ENCODE measurements around the gene TMEM213. TPM values are rescaled to one million over a fixed set of nuclear protein-coding genes. Genes with fewer than 3 reads are reported as not detected.

TMEM213 gene
- polyA plus RNA-seq, 1 donor from 2014 or later, result not detected

DNA sequence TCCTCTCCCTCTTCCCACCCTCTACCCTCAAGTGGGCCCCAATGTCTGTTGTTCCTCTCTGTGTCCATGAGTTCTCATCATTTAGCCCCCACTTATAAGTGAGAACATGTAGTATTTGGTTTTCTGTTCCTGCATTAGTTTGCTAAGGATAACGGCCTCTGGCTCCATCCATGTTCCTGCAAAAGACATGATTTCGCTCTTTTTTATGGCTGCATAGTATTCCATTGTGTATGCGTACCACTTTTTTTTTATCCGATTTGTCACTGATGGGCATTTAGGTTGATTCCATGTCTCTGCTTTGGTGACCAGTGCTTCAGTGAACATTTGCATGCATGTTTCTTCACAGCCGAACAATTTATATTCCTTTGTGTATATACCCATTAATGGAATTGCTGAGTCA lies 51.9 kb downstream of the TMEM213 start:
- Histone ChIP-seq H3K9ac (ENCODE audit: low read length) (no peak overlapping the region), H3K27ac (ENCODE audit: low read length) (no peak overlapping the region), H3K36me3 (ENCODE audit: insufficient read depth, low read length) (peaks cover 4% of the 10 kb centered on the region), H3K9me3 (ENCODE audit: low read length) (no peaks in the 10 kb centered on the region), H3K79me2 (replicated peaks; ENCODE audit: insufficient read depth, low read length) (no peaks in the 10 kb centered on the region), H3K27me3 (ENCODE audit: insufficient read depth, low read depth, low read length) (no peaks in the 10 kb centered on the region), H3K4me2 (ENCODE audit: low read length) (no peak overlapping the region), H3K9me2 (ENCODE audit: insufficient read depth, low read length) (no peaks in the 10 kb centered on the region), H2AFZ (ENCODE audit: low read depth, low read length) (no peak overlapping the region), H4K20me1 (ENCODE audit: insufficient read depth) (no peaks in the 10 kb centered on the region), H3F3A (ENCODE audit: insufficient read depth, low read length, poor library complexity, severe bottlenecking) (no peaks in the 10 kb centered on the region), H3K4me3 (ENCODE audit: low read length) (no peak overlapping the region)
- TF ChIP-seq EZH2 (IDR thresholded peaks at IDR 0.05; ENCODE audit: borderline replicate concordance, insufficient read depth, low read length, poor library complexity, severe bottlenecking), result no peak
- TF ChIP-seq TAF1 (IDR thresholded peaks at IDR 0.05; ENCODE audit: low read depth), result no peak
- TF ChIP-seq CTCF (IDR thresholded peaks at IDR 0.05; ENCODE audit: poor library complexity, severe bottlenecking), result no peak
- TF ChIP-seq SMC3 (conservative IDR thresholded peaks at IDR 0.05; ENCODE audit: poor library complexity), result no peak
- no peak for TF ChIP-seq POLR2AphosphoS5 (IDR thresholded peaks at IDR 0.05)
- TF ChIP-seq MXI1 (conservative IDR thresholded peaks at IDR 0.05; ENCODE audit: poor library complexity, severe bottlenecking), result no peak
- TF ChIP-seq REST (IDR thresholded peaks at IDR 0.05; ENCODE audit: borderline replicate concordance), result no peak
- TF ChIP-seq EP300 (conservative IDR thresholded peaks at IDR 0.05; ENCODE audit: poor library complexity, severe bottlenecking), result no peak
- no peak for TF ChIP-seq RAD21 (conservative IDR thresholded peaks at IDR 0.05)

GRCh38 chr7:138852469-138852868 lies 54.7 kb downstream of the TMEM213 start:
- Histone ChIP-seq H3K9me3 (ENCODE audit: low read length) (no peaks in the 10 kb centered on the region), H3K79me2 (replicated peaks; ENCODE audit: insufficient read depth, low read length) (no peaks in the 10 kb centered on the region), H3K27me3 (ENCODE audit: insufficient read depth, low read depth, low read length) (no peaks in the 10 kb centered on the region), H3K36me3 (ENCODE audit: insufficient read depth, low read length) (peaks cover 17% of the 10 kb centered on the region), H3K4me2 (ENCODE audit: low read length) (no peak overlapping the region), H3K4me3 (ENCODE audit: low read length) (no peak overlapping the region), H3K27ac (ENCODE audit: low read length) (no peak overlapping the region), H3F3A (ENCODE audit: insufficient read depth, low read length, poor library complexity, severe bottlenecking) (no peaks in the 10 kb centered on the region), H3K9me2 (ENCODE audit: insufficient read depth, low read length) (no peaks in the 10 kb centered on the region), H4K20me1 (ENCODE audit: insufficient read depth) (no peaks in the 10 kb centered on the region), H3K9ac (ENCODE audit: low read length) (no peak overlapping the region), H2AFZ (ENCODE audit: low read depth, low read length) (no peak overlapping the region)
- TF ChIP-seq SMC3 (conservative IDR thresholded peaks at IDR 0.05; ENCODE audit: poor library complexity) (no peak), POLR2AphosphoS5 (IDR thresholded peaks at IDR 0.05) (no peak), RAD21 (conservative IDR thresholded peaks at IDR 0.05) (no peak)

GRCh38 chr7:138853448-138853847 lies 55.7 kb downstream of the TMEM213 start:
- TF ChIP-seq RAD21 (conservative IDR thresholded peaks at IDR 0.05) (no peak), EP300 (conservative IDR thresholded peaks at IDR 0.05; ENCODE audit: poor library complexity, severe bottlenecking) (no peak), EZH2 (IDR thresholded peaks at IDR 0.05; ENCODE audit: borderline replicate concordance, insufficient read depth, low read length, poor library complexity, severe bottlenecking) (no peak), REST (IDR thresholded peaks at IDR 0.05; ENCODE audit: borderline replicate concordance) (no peak), SMC3 (conservative IDR thresholded peaks at IDR 0.05; ENCODE audit: poor library complexity) (no peak), POLR2AphosphoS5 (IDR thresholded peaks at IDR 0.05) (no peak), MXI1 (conservative IDR thresholded peaks at IDR 0.05; ENCODE audit: poor library complexity, severe bottlenecking) (no peak), CTCF (IDR thresholded peaks at IDR 0.05; ENCODE audit: poor library complexity, severe bottlenecking) (no peak), TAF1 (IDR thresholded peaks at IDR 0.05; ENCODE audit: low read depth) (no peak)
- H3K9me2 ChIP-seq (ENCODE audit: insufficient read depth, low read length), result no peaks in the 10 kb centered on the region
- peaks cover 22% of the 10 kb centered on the region for H3K36me3 ChIP-seq (ENCODE audit: insufficient read depth, low read length)
- no peak overlapping the region for H3K4me2 ChIP-seq (ENCODE audit: low read length)
- H3K9ac ChIP-seq (ENCODE audit: low read length), result no peak overlapping the region
- H3K27ac ChIP-seq (ENCODE audit: low read length), result no peak overlapping the region
- no peak overlapping the region for H2AFZ ChIP-seq (ENCODE audit: low read depth, low read length)
- no peaks in the 10 kb centered on the region for H3F3A ChIP-seq (ENCODE audit: insufficient read depth, low read length, poor library complexity, severe bottlenecking)
- no peaks in the 10 kb centered on the region for H3K27me3 ChIP-seq (ENCODE audit: insufficient read depth, low read depth, low read length)
- H4K20me1 ChIP-seq (ENCODE audit: insufficient read depth), result no peaks in the 10 kb centered on the region
- no peak overlapping the region for H3K4me3 ChIP-seq (ENCODE audit: low read length)
- H3K9me3 ChIP-seq (ENCODE audit: low read length), result no peaks in the 10 kb centered on the region
- no peaks in the 10 kb centered on the region for H3K79me2 ChIP-seq (replicated peaks; ENCODE audit: insufficient read depth, low read length)
